Breast epithelium (tissue), 4 donors: ENCODE data around the gene ACSF2. TPM values are rescaled to one million over a fixed set of nuclear protein-coding genes. Genes with fewer than 3 reads are reported as not detected.

Source experiments
- DNase-seq, 2 donors: peaks; one replicate each; pipeline ENCODE4 v3.0.0-alpha.2; 2019; ENCODE audit warnings: low spot score in 2 of 2
- H3K27ac ChIP-seq, 2 donors: fragments of 200-600 bp; sonication (generic) in 1 of 2; one replicate each; pipeline ENCODE4 v1.5.1; 2016 to 2019; ENCODE audit warnings: mild to moderate bottlenecking in 1 of 2
- H3K27me3 ChIP-seq, 2 donors: fragments of 200-600 bp; sonication (generic) in 1 of 2; one replicate each; pipeline versions ENCODE4 v1.5.1 to v1.6.0; 2017 to 2019; ENCODE audit warnings: control low read depth in 1 of 2, mild to moderate bottlenecking in 1 of 2
- H3K36me3 ChIP-seq: fragments of 200-600 bp; one replicate; pipeline ENCODE4 v1.5.1; 2019
- H3K4me1 ChIP-seq, 2 donors: fragments of 200-600 bp; sonication (generic); one replicate each; pipeline ENCODE4 v1.5.1; 2016 to 2019; ENCODE audit warnings: control low read depth in 1 of 2
- H3K4me3 ChIP-seq, 3 donors: fragments of 200-600 bp; sonication (generic); 1 replicate in 2 of 3; 2 replicates in 1 of 3; pipeline ENCODE4 v1.5.1; 2016 to 2019; ENCODE audit warnings: mild to moderate bottlenecking in 3 of 3, moderate library complexity in 2 of 3
- H3K9me3 ChIP-seq, 2 donors: fragments of 200-600 bp; sonication (generic) in 1 of 2; one replicate each; pipeline ENCODE4 v1.5.1; 2016 to 2019; ENCODE audit warnings: control low read depth in 1 of 2
- POLR2A ChIP-seq: fragments of 450-650 bp; IDR thresholded peaks from one replicate; pipeline ENCODE4 v1.6.1; 2016; ENCODE audit warnings: antibody characterized with exemption, mild to moderate bottlenecking, moderate library complexity
- POLR2AphosphoS5 ChIP-seq, 3 donors: sonication (generic); formaldehyde crosslinking; IDR thresholded peaks; one replicate each; pipeline ENCODE4 v1.6.1; 2017; ENCODE audit warnings: antibody characterized with exemption in 3 of 3
- intact Hi-C: fragments of 100-400 bp; cut with DNase I; formaldehyde crosslinking; loops from one replicate; pipeline ENCODE4 v1.15.1; 2023; ENCODE audit warnings: low total_unique reads
- total RNA-seq, 3 donors: library from RNA; depleted of rRNA; stranded (reverse); fragments of >200 nt; gene quantifications; one replicate each; pipeline ENCODE4 v1.1.0, GENCODE V29; 2016
- TF ChIP-seq, protein P1 (sequence below), 3 donors: fragments of 450-650 bp; IDR thresholded peaks; one replicate each; pipeline ENCODE4 v1.5.1; 2016 to 2017; ENCODE audit warnings: antibody characterized with exemption in 3 of 3, mild to moderate bottlenecking in 3 of 3, moderate library complexity in 3 of 3

Gene ACSF2
- total RNA-seq, 3 donors from 2014 or later: 19.4 to 95.4 (median 86.3) TPM

DNA sequence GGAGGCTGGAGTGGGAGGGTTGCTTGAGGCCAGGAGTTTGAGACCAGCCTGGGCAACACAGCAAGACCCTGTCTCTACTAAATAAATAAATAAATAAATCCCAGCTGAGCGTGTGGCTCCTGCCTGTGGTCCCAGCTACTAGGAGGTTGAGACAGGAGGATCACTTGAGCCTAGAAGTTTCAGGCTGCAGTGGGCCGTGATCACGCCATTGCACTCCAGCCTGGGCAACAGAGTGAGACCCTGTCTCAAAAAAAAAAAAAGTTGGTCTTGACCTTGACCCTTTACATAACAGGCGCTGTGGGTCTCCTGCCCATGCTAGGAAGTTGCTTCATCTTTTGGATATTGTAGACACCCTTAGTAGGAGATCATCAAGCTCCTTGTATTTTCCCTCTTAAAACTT is 11.4 kb downstream of the ACSF2 start:
- intact Hi-C loops: no loop called here
- no peak for DNase-seq

DNA sequence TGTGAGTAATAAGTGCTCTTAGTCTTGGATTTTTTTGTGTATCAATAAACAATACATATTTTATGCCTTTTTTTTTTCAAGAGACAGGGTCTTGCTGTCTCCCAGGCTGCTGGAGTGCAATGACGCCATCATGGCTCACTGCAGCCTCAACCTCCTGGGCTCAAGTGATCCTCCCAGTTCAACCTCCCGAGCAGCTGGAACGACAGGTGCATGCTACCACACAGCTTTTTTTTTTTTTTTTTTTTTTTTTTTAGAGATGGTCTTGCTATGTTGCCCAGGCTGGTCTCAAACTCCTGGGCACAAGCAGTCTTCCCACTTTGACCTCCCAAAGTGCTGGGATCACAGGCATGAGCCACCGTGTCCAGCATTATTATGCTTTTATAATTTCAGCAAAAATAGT is 13.0 kb downstream of the ACSF2 start:
- DNase-seq: no peak
- H3K9me3 ChIP-seq: no peaks in the 10 kb centered on the region
- peaks cover 7 to 8% of the 10 kb centered on the region in 2 donors for H3K4me1 ChIP-seq
- intact Hi-C loops: no loop called here
- H3K4me3 ChIP-seq: no peak overlapping the region
- H3K36me3 ChIP-seq: no peaks in the 10 kb centered on the region
- H3K27me3 ChIP-seq: no peaks in the 10 kb centered on the region
- TF ChIP-seq POLR2AphosphoS5 (IDR thresholded peaks at IDR 0.05) (no peak), POLR2A (no peak)
- TF ChIP-seq, protein P1, sequence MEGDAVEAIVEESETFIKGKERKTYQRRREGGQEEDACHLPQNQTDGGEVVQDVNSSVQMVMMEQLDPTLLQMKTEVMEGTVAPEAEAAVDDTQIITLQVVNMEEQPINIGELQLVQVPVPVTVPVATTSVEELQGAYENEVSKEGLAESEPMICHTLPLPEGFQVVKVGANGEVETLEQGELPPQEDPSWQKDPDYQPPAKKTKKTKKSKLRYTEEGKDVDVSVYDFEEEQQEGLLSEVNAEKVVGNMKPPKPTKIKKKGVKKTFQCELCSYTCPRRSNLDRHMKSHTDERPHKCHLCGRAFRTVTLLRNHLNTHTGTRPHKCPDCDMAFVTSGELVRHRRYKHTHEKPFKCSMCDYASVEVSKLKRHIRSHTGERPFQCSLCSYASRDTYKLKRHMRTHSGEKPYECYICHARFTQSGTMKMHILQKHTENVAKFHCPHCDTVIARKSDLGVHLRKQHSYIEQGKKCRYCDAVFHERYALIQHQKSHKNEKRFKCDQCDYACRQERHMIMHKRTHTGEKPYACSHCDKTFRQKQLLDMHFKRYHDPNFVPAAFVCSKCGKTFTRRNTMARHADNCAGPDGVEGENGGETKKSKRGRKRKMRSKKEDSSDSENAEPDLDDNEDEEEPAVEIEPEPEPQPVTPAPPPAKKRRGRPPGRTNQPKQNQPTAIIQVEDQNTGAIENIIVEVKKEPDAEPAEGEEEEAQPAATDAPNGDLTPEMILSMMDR (IDR thresholded peaks at IDR 0.05): no peak
- no peak overlapping the region for H3K27ac ChIP-seq

More for the DNA sequence above, 11.4 kb downstream of the ACSF2 start:
- no peaks in the 10 kb centered on the region for H3K36me3 ChIP-seq
- peaks cover 7 to 8% of the 10 kb centered on the region in 2 donors for H3K4me1 ChIP-seq
- H3K4me3 ChIP-seq: no peak overlapping the region
- TF ChIP-seq POLR2AphosphoS5 (IDR thresholded peaks at IDR 0.05) (no peak), POLR2A (no peak)
- TF ChIP-seq, protein P1 (IDR thresholded peaks at IDR 0.05): no peak
- no peaks in the 10 kb centered on the region for H3K27me3 ChIP-seq
- no peaks in the 10 kb centered on the region for H3K9me3 ChIP-seq
- no peak overlapping the region for H3K27ac ChIP-seq

DNA sequence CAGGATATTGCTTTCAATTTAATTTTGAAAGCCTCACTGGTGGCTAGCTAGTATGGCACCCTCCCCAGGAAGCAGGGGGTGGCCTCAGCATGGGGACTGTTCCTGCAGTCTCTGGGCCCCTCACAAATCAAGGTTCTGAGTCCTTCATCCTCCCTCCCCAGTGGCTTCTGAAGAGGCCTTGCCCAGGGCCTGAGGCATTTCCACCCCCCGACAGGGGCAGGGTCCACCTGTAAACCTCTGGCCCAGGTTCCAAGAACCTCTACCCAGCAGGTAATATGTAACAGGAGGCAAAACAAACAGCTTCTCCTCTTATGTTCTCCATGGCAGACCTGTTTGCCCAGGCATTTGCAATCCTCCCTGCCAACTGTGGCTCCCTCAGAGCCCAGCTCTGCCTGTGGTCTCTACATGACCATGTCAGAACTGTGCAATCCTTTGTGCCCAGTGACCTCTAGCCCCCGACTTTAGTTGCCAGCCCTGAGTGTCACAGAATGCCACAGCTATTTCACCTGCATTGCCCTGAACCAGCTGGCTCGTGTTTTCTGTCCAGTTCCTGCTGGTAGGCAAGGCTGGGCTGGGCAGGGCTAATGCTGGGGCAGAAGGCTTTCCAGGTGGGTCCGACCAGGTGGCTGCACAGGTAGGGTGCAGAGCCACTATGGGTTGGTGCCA is 14.3 kb downstream of the ACSF2 start:
- DNase-seq: peak; percentile 56 to 73
- TF ChIP-seq, protein P1 (IDR thresholded peaks at IDR 0.05): no peak
- TF ChIP-seq POLR2A: no peak
- no peak for TF ChIP-seq POLR2AphosphoS5 (IDR thresholded peaks at IDR 0.05)
- peak overlapping the region; percentile 79 to 82 for H3K27ac ChIP-seq
- no peaks in the 10 kb centered on the region for H3K36me3 ChIP-seq
- H3K27me3 ChIP-seq: no peaks in the 10 kb centered on the region
- no peaks in the 10 kb centered on the region for H3K9me3 ChIP-seq
- intact Hi-C loops: no loop called here
- H3K4me1 ChIP-seq: peaks cover 7 to 8% of the 10 kb centered on the region in 2 donors
- no peak overlapping the region for H3K4me3 ChIP-seq

DNA sequence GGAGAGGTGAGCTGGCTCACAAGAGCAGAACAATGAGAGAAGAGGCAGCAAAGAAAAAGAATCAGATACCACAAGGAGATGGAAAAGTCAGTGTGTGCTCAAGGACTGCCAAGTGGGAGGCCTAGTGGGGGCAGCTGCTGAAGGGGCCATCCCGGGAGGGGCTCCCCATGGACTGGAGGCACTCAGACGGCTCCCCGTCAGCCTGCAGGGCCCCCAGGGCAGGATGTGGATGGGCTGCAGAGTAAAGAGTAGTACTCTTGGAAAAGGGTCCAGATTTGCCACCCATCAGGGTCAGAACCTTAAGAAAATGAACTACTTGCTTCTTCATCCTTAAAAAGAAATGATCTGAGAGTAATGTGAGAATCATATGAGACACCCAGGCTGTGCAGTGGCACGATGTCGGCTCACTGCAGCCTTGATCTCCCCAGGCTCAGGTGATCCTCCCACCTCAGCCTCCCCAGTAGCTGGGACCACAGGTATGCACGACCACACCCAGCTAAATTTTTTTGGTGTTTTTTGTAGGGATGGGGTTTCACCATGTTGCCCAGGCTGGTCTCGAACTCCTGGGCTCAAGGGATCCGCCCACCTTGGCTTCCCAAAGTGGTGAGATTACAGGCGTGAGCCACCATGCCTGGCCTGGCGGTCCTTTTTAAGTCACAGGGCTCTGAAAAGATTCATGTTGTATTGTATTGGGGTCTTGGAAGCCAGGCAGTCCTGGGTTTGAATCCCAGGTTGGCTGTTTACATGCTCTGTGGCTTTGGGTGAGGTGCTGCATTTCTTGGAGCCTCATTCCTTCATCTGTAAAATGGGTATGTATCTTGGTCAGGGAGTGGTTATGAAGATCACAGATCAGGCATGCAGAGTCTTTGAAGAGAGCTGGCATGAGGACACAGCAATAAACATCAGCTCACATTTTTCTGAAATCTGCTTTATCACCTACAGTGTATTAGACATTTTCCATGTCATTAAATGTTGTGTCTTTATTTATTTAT is 15.1 kb downstream of the ACSF2 start:
- no peaks in the 10 kb centered on the region for H3K36me3 ChIP-seq
- intact Hi-C loops: no loop called here
- H3K4me1 ChIP-seq: peaks cover 7 to 8% of the 10 kb centered on the region in 2 donors
- peak overlapping the region; percentile 79 to 82 for H3K27ac ChIP-seq
- H3K4me3 ChIP-seq: no peak overlapping the region
- DNase-seq: no peak
- H3K9me3 ChIP-seq: no peaks in the 10 kb centered on the region
- TF ChIP-seq POLR2AphosphoS5 (IDR thresholded peaks at IDR 0.05) (no peak), POLR2A (no peak)
- TF ChIP-seq, protein P1 (IDR thresholded peaks at IDR 0.05): no peak
- H3K27me3 ChIP-seq: no peaks in the 10 kb centered on the region

DNA sequence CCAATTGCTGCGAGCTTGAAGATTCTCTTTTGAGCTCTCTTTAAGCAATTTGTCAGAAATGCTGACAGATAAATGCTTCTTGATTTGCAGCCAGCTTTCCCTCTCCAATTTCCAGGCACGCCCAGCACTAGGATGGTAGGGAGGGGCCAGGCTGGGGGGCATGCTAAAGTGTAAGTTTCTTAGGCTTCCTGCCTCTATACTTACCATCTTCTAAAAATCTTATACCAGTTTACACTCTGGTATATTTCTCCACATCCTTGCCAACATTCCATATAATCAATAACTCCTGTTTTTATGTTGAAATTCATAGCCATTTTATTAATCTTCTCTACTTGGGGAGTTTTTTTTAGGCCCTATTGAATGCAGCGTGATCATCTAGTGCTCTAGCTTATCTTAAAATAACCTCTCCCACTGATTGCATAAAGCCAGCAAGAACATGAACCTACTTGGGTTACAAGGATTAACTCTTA is 17.5 kb downstream of the ACSF2 start:
- H3K4me1 ChIP-seq: peaks cover 7 to 8% of the 10 kb centered on the region in 2 donors
- no peaks in the 10 kb centered on the region for H3K36me3 ChIP-seq
- H3K9me3 ChIP-seq: no peaks in the 10 kb centered on the region
- DNase-seq: no peak
- intact Hi-C loops: no loop called here
- H3K4me3 ChIP-seq: no peak overlapping the region
- TF ChIP-seq POLR2A: no peak
- TF ChIP-seq POLR2AphosphoS5 (IDR thresholded peaks at IDR 0.05): no peak
- TF ChIP-seq, protein P1 (IDR thresholded peaks at IDR 0.05): no peak
- H3K27ac ChIP-seq: peak overlapping the region in 1 of 2 donors; percentile 65
- H3K27me3 ChIP-seq: no peaks in the 10 kb centered on the region
